Endothelial cell of umbilical vein (primary cell): ENCODE measurements around the gene LTBP2. TPM values are rescaled to one million over a fixed set of nuclear protein-coding genes. Genes with fewer than 3 reads are reported as not detected.
"Not testable (repeated sequence)": the region's sequence is repeated elsewhere in the genome, so short reads cannot be mapped to it uniquely, and the experiment has no call there.

Source experiments
- BruUV-seq: library from RNA; stranded (reverse); fragments of 400-500 nt; replicated peaks from 2 replicates; lab custom pipeline; 2021; lab: Mats Ljungman, UMichigan
- CTCF ChIA-PET: fragments of 300-600, 350-600 bp; sonication (Branson Sonifier 250); formaldehyde crosslinking; loops from one replicate; lab custom pipeline; 2021; ENCODE audit warnings: antibody characterized with exemption, inconsistent platforms; lab: Charles Lee
- POLR2A ChIA-PET: fragments of 300-600, 350-600 bp; sonication (Branson Sonifier 250); formaldehyde crosslinking; loops from one replicate; lab custom pipeline; 2021; ENCODE audit warnings: antibody characterized with exemption, inconsistent platforms; lab: Charles Lee
- DNase-seq: peaks from one replicate; pipeline ENCODE4 v3.0.0-alpha.2; 2011; ENCODE audit warnings: low read depth, low spot score
- FAIRE-seq: peaks from 2 replicates; lab custom pipeline; 2011; peaks lifted over from hg19 to GRCh38; lab: Jason Lieb, UNC
- H2AFZ ChIP-seq: 2 replicates; pipeline ENCODE4 v1.6.0; 2012; ENCODE audit warnings: low read depth, low read length, control low read depth, inconsistent platforms
- H3K27ac ChIP-seq: 2 replicates; pipeline ENCODE4 v1.5.1; 2011; ENCODE audit warnings: low read depth, mild to moderate bottlenecking, control low read depth, low read length, moderate library complexity; ENCODE audit not compliant: insufficient read depth
- H3K27me3 ChIP-seq, 2 experiments: 2 replicates each; pipeline versions ENCODE4 v1.6.0 to v1.6.1; 2011; ENCODE audit warnings: low read length in 2 of 2, mixed read lengths in 1 of 2; ENCODE audit not compliant: control insufficient read depth in 2 of 2, insufficient read depth in 2 of 2
- H3K36me3 ChIP-seq, 2 experiments: 2 replicates in 1 of 2; 3 replicates in 1 of 2; pipeline ENCODE4 v1.5.1; 2011; ENCODE audit warnings: low read length in 2 of 2, mild to moderate bottlenecking in 1 of 2, moderate library complexity in 1 of 2; ENCODE audit not compliant: control insufficient read depth in 2 of 2, insufficient read depth in 2 of 2; ENCODE audit errors: extremely low read depth in 1 of 2
- H3K4me1 ChIP-seq: 3 replicates; pipeline ENCODE4 v1.5.1; 2011; ENCODE audit warnings: mild to moderate bottlenecking, low read length; ENCODE audit not compliant: control insufficient read depth, insufficient read depth; ENCODE audit errors: extremely low read depth
- H3K4me2 ChIP-seq: 2 replicates; pipeline ENCODE4 v1.6.1; 2011; ENCODE audit warnings: low read length, control low read depth, mixed read lengths; ENCODE audit not compliant: insufficient read depth
- H3K4me3 ChIP-seq, 3 experiments: fragments of 200-600 bp in 1 of 3; sonication (generic), shearing (Covaris generic) in 1 of 3; replicated peaks in 1 of 3; 2 replicates each; pipeline ENCODE4 v1.5.1; 2011 to 2016; ENCODE audit warnings: control low read depth in 3 of 3, low read length in 3 of 3, mild to moderate bottlenecking in 2 of 3, inconsistent platforms in 1 of 3, low read depth in 1 of 3, moderate library complexity in 1 of 3; ENCODE audit not compliant: insufficient read depth in 1 of 3
- H3K79me2 ChIP-seq: 2 replicates; pipeline ENCODE4 v1.6.0; 2012; ENCODE audit warnings: low read length, inconsistent platforms; ENCODE audit not compliant: control insufficient read depth, insufficient read depth
- H3K9ac ChIP-seq: replicated peaks from 2 replicates; pipeline ENCODE3; 2011; ENCODE audit warnings: low read length, control low read depth; ENCODE audit not compliant: insufficient read depth; ENCODE audit errors: extremely low read depth
- H3K9me1 ChIP-seq: replicated peaks from 3 replicates; pipeline ENCODE4 v1.6.0; 2011; ENCODE audit warnings: mild to moderate bottlenecking, low read length; ENCODE audit not compliant: control insufficient read depth, insufficient read depth; ENCODE audit errors: extremely low read depth
- H3K9me3 ChIP-seq: replicated peaks from 2 replicates; pipeline ENCODE4 v1.5.1; 2012; ENCODE audit warnings: low read length, inconsistent platforms; ENCODE audit not compliant: control insufficient read depth, insufficient read depth
- H4K20me1 ChIP-seq: replicated peaks from 2 replicates; pipeline ENCODE3; 2011; ENCODE audit warnings: mild to moderate bottlenecking, low read length; ENCODE audit not compliant: control insufficient read depth, insufficient read depth; ENCODE audit errors: extremely low read depth
- CTCF ChIP-seq, 2 donors: IDR thresholded peaks; 1 replicate in 1 of 2; 2 replicates in 1 of 2; pipeline ENCODE4 v1.5.1; 2011; ENCODE audit warnings: low read length in 2 of 2, mild to moderate bottlenecking in 2 of 2, moderate library complexity in 2 of 2, control low read depth in 1 of 2, inconsistent platforms in 1 of 2, low read depth in 1 of 2; ENCODE audit not compliant: insufficient read depth in 1 of 2; ENCODE audit errors: extremely low read depth in 1 of 2
- EZH2 ChIP-seq: IDR thresholded peaks from 2 replicates; pipeline ENCODE4 v1.6.1; 2012; ENCODE audit warnings: borderline replicate concordance, low read depth, mild to moderate bottlenecking, moderate library complexity, low read length, inconsistent platforms; ENCODE audit not compliant: severe bottlenecking
- FOS ChIP-seq: IDR thresholded peaks from 2 replicates; pipeline ENCODE4 v1.6.1; 2011; ENCODE audit warnings: mild to moderate bottlenecking, low read length, moderate library complexity, borderline replicate concordance; ENCODE audit not compliant: insufficient read depth
- GATA2 ChIP-seq: IDR thresholded peaks from 2 replicates; pipeline ENCODE4 v1.7.0; 2011; ENCODE audit warnings: low read depth, mild to moderate bottlenecking, moderate library complexity, mixed read lengths, low read length; ENCODE audit not compliant: insufficient read length, insufficient read depth
- JUN ChIP-seq: IDR thresholded peaks from 2 replicates; pipeline ENCODE4 v1.6.1; 2011; ENCODE audit warnings: borderline replicate concordance, low read depth; ENCODE audit not compliant: insufficient read length, insufficient read depth
- MAX ChIP-seq: IDR thresholded peaks from 2 replicates; pipeline ENCODE4 v1.6.1; 2011; ENCODE audit not compliant: insufficient read depth, insufficient read length
- MYC ChIP-seq: IDR thresholded peaks from one replicate; pipeline ENCODE4 v1.6.1; 2011; ENCODE audit warnings: mild to moderate bottlenecking, low read depth, low read length
- POLR2A ChIP-seq: IDR thresholded peaks from 2 replicates; pipeline ENCODE4 v1.6.1; 2012; ENCODE audit warnings: low read depth, mild to moderate bottlenecking, control low read depth, low read length
- POLR2AphosphoS5 ChIP-seq: IDR thresholded peaks from 2 replicates; pipeline ENCODE4 v1.6.1; 2012; ENCODE audit warnings: low read depth, mild to moderate bottlenecking, control low read depth, low read length, moderate library complexity; ENCODE audit not compliant: insufficient read depth
- dilution Hi-C: fragments of 300-500 bp; cut with MboI; formaldehyde crosslinking; loops from one replicate; pipeline ENCODE4 v1.15.0; 2019; ENCODE audit warnings: low sequenced_read_pairs; ENCODE audit not compliant: extremely low pct_ligation_motif_present
- intact Hi-C: fragments of 100-400 bp; cut with micrococcal nuclease; formaldehyde crosslinking; loops from one replicate; pipeline ENCODE4 v1.10.0; 2022
- polyA plus RNA-seq, 4 experiments: library from polyadenylated mRNA; depleted of rRNA in 3 of 4; stranded (reverse) in 3 of 4; unstranded in 1 of 4; fragments of >200 nt; gene quantifications; 2 replicates each; pipeline versions ENCODE4 v1.2.1 to v1.2.3, GENCODE V29; 2011 to 2012; ENCODE audit warnings: missing spikeins in 1 of 4
- total RNA-seq: library from RNA; stranded (reverse); gene quantifications from 2 replicates; pipeline ENCODE4 v1.2.3, GENCODE V29; 2021

The LTBP2 gene
- total and polyA plus RNA-seq, 2 donors (not counting 3 experiments of a cell fraction or from before 2014, with no cell fraction given): 209 to 268 TPM

GRCh38 chr14:74538411-74539391 lies 73.3 kb downstream of the LTBP2 start:
- dilution Hi-C loops: no loop called here
- CTCF ChIA-PET: interaction anchor here (1.4 kb wide), 1 partner anchor 71 kb away, joined by 4 read pairs; no protein-coding TSS in a partner anchor
- intact Hi-C loops: no loop called here

GRCh38 chr14:74536336-74536735 lies 75.7 kb downstream of the LTBP2 start:
- H3K36me3 ChIP-seq: peaks cover 17 to 41% of the 10 kb centered on the region in 2 experiments
- H3K4me2 ChIP-seq, BruUV-seq, H3K79me2 ChIP-seq, H3K27me3 ChIP-seq, POLR2A ChIA-PET, H4K20me1 ChIP-seq, dilution Hi-C loops, H3K27ac ChIP-seq, DNase-seq, H3K4me1 ChIP-seq, H3K9ac ChIP-seq, H2AFZ ChIP-seq, H3K9me1 ChIP-seq, intact Hi-C loops, H3K9me3 ChIP-seq, H3K4me3 ChIP-seq, FAIRE-seq, CTCF ChIA-PET: not testable (repeated sequence)

More at GRCh38 chr14:74538411-74539391, 73.3 kb downstream of the LTBP2 start:
- POLR2A ChIA-PET: no interaction called here
- TF ChIP-seq POLR2AphosphoS5 (no peak), POLR2A (no peak), EZH2 (no peak), JUN (no peak), GATA2 (no peak), MAX (no peak), MYC (no peak), CTCF (IDR thresholded peaks at IDR 0.05; ENCODE audit: extremely low read depth in 1 of 2, insufficient read depth in 1 of 2, low read depth in 1 of 2, low read length in 2 of 2) (no peak), FOS (no peak)
- Histone ChIP-seq H3K79me2 (no peaks in the 10 kb centered on the region), H3K4me1 (no peaks in the 10 kb centered on the region), H3K4me2 (no peak overlapping the region), H3K36me3 (peaks cover 18 to 36% of the 10 kb centered on the region in 2 experiments), H3K9me1 (no peaks in the 10 kb centered on the region), H3K27ac (no peak overlapping the region), H3K4me3 (no peak overlapping the region), H3K27me3 (no peaks in the 10 kb centered on the region), H3K9ac (no peak overlapping the region), H3K9me3 (no peaks in the 10 kb centered on the region), H2AFZ (no peak overlapping the region), H4K20me1 (no peaks in the 10 kb centered on the region)
- no TSS peak for BruUV-seq
- no peak for FAIRE-seq
- DNase-seq: no peak
